ENCODE data around the gene CDC37. TPM values are rescaled to one million over a fixed set of nuclear protein-coding genes. Genes with fewer than 3 reads are reported as not detected.
"Not testable (repeated sequence)": the region's sequence is repeated elsewhere in the genome, so short reads cannot be mapped to it uniquely, and the experiment has no call there.

The CDC37 gene
- total RNA-seq, 2 experiments from 2014 or later, result 242 to 248 TPM

DNA sequence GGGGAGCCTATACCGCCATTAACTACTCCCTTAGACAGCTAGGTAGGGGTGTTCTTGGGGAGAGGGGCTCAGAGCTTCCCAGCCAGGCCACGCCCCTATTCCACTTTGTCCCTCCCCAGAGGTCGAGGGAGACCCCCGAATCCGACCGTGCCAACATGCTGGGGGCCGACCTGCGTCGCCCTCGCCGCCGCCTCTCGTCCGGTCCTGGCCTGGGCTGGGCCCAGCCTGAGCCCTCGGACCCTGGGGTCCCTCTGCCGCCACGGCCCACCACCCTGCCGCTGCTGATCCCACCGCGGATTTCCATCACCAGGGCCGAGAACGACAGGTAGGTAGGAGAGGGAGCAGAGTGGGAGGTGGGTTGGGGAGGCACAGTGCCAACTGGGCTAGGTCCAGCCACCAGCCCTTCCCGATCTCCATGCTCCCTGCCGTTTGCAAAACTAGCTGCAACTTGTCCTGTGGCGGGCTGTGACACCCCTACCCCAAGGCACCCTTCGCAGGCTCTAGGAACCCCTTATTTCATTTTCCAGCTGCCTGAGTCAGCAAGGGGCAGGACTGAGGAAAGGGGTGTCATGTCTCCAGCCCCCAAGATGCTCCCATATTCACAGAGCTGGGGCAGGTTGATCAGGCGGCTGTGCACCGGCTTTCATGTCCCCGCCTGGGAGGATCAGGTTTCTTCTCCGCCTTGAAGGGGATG is 14.3 kb upstream of the CDC37 start:
- no peaks in the 10 kb centered on the region for H3K9me3 Mint-ChIP-seq
- peak overlapping the region; percentile 18 for H3K27ac Mint-ChIP-seq
- peaks cover 15% of the 10 kb centered on the region for H3K27me3 Mint-ChIP-seq
- DNase-seq (no peak), ATAC-seq (ENCODE audit: low read depth) (no peak)
- peak overlapping the region; percentile 83 for H3K4me3 Mint-ChIP-seq
- peaks cover 49% of the 10 kb centered on the region for H3K4me1 Mint-ChIP-seq
- H3K36me3 Mint-ChIP-seq, result peaks cover 5% of the 10 kb centered on the region
- POLR2A ChIA-PET, result interaction anchor here (1.0 to 7.0 kb wide), 4 partner anchors 9 to 130 kb away, joined by 3 to 199 read pairs (median 14); partner anchors contain the start of gene CDC37

DNA sequence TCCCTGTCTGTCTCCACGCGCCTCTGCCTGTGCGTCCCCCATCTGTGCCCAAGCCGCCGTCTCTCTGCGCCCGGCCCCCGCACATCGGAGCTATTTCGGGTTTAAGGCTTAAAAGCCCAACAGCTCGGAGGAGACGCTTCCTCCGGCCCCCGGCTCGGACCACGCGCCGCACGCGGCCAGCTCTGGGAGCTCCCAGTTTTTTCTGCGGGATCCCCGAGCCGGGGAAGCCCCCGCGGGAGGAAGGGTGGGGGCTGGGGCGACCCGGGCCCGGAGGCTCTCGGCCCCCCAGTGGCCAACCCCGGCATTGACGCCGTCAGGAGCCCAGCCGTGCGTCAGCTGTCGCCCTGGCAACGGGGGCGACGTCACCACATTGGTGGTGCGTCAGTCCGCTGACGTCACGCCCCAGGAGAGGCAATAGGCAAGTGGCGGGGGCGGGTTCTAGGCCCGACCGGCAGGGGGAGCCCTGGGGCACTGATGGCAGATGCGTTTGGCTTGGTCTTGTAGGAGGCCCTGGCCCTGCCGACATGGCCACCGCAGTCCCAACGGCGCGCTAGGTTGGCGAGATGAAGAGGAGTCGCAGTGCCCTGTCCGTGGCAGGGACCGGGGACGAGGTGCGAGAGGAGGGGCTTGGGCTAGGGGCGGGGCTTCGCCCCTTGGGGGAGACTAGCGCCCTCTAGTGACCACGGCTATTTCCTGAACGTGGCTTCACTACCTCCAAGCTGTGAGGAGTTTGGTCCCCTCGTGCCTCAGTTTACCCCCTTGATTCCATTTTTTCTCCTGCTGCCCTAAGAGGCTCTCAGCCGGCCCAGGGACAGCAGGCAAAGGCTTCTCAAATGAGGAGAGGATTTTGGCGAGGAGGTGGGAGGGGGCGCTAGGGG is 13.3 kb upstream of the CDC37 start:
- Mint-ChIP-seq H3K9me3 (no peaks in the 10 kb centered on the region), H3K36me3 (peaks cover 2% of the 10 kb centered on the region), H3K4me1 (peaks cover 48% of the 10 kb centered on the region), H3K27me3 (peaks cover 15% of the 10 kb centered on the region), H3K4me3 (peak overlapping the region; percentile 79), H3K27ac (peak overlapping the region; percentile 93)
- POLR2A ChIA-PET, result interaction anchor here (0.6 to 7.0 kb wide), 4 partner anchors 10 to 202 kb away, joined by 3 to 199 read pairs (median 10); partner anchors contain the start of gene CDC37
- ATAC-seq (ENCODE audit: low read depth) (peak; percentile 28), DNase-seq (peak; percentile 99)

GRCh38 chr19:10416083-10416379 is 12.7 kb upstream of the CDC37 start:
- H3K4me1 Mint-ChIP-seq, result peaks cover 48% of the 10 kb centered on the region
- peaks cover 1% of the 10 kb centered on the region for H3K36me3 Mint-ChIP-seq

GRCh38 chr19:10412257-10412977 is 9.1 kb upstream of the CDC37 start:
- peak; percentile 48 for ATAC-seq (ENCODE audit: low read depth)
- H3K9me3 Mint-ChIP-seq, result no peaks in the 10 kb centered on the region
- H3K27me3 Mint-ChIP-seq, result peaks cover 4% of the 10 kb centered on the region
- peaks cover 4% of the 10 kb centered on the region for H3K36me3 Mint-ChIP-seq
- H3K27ac Mint-ChIP-seq, result peak overlapping the region; percentile 91
- H3K4me1 Mint-ChIP-seq, result peaks cover 59% of the 10 kb centered on the region
- DNase-seq, result no peak
- POLR2A ChIA-PET, result interaction anchor here (0.5 to 3.1 kb wide), 12 partner anchors 8 to 157 kb away, joined by 3 to 20 read pairs (median 6); partner anchors contain the start of genes CDC37, CDKN2D, PDE4A and TYK2
- H3K4me3 Mint-ChIP-seq, result peak overlapping the region; percentile 66

More at GRCh38 chr19:10416083-10416379, 12.7 kb upstream of the CDC37 start:
- H3K27me3 Mint-ChIP-seq, result peaks cover 15% of the 10 kb centered on the region
- POLR2A ChIA-PET, result interaction anchor here (0.6 to 7.0 kb wide), 5 partner anchors 9 to 201 kb away, joined by 3 to 199 read pairs (median 3); partner anchors contain the start of genes CDC37 and TYK2
- DNase-seq, result no peak
- H3K4me3 Mint-ChIP-seq, result peak overlapping the region; percentile 79
- no peak for ATAC-seq (ENCODE audit: low read depth)
- no peaks in the 10 kb centered on the region for H3K9me3 Mint-ChIP-seq
- peak overlapping the region; percentile 93 for H3K27ac Mint-ChIP-seq

- not testable (repeated sequence) for H3K4me3 Mint-ChIP-seq; DNase-seq; H3K36me3 Mint-ChIP-seq; H3K9me3 Mint-ChIP-seq; H3K27me3 Mint-ChIP-seq; ATAC-seq (ENCODE audit: low read depth)
- POLR2A ChIA-PET, result interaction anchor here (1.8 to 8.7 kb wide), 3 partner anchors 10 to 31 kb away, joined by 6 to 133 read pairs (median 16); partner anchors contain the start of genes PDE4A and TYK2
- H3K27ac Mint-ChIP-seq, result peak overlapping the region; percentile 91
- peaks cover 59% of the 10 kb centered on the region for H3K4me1 Mint-ChIP-seq
Observed at GRCh38 chr19:10411224-10411623, 7.9 kb upstream of the CDC37 start.

DNA sequence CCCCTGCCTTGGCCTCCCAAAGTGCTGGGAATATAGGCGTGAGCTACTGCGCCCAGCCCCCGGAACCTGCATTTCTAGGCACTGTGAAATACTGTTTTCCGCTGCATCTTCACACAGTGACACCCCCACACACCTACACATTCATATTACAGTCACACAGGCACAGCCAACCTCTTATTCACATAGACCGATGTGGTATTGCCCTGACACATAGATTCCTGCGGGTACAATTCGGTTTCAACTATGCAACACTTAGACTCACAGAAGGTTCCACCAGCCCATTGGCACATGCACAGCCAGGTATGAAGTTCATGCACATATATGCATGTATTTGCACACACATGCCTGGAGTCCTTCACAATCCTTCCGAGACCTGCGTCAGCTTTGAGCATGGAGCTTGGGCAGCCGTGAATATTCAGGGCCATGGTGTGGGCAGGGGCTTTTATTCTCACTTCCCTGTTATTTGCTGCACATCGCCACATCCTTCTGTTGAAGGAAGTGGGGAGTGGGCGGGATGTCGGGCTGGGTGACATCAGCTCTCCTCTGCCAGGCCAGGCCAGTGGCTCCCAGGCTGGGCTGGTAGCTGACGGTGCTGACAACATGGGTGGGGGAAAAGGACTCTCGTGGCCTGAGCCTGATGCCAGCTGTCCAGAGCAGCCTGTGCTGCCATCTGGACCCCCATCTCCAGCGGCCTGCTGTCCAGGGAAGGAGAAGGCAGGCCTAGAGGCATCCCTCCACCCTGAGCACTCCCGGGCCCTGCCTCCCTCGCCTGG is 5.4 kb upstream of the CDC37 start:
- POLR2A ChIA-PET, result interaction anchor here (0.7 to 8.7 kb wide), 5 partner anchors 10 to 145 kb away, joined by 3 to 199 read pairs (median 9); partner anchors contain the start of genes ICAM1, KEAP1 and PDE4A
- Mint-ChIP-seq H3K27me3 (no peaks in the 10 kb centered on the region), H3K9me3 (no peaks in the 10 kb centered on the region), H3K27ac (peak overlapping the region; percentile 96), H3K36me3 (peaks cover 2% of the 10 kb centered on the region), H3K4me1 (peaks cover 66% of the 10 kb centered on the region), H3K4me3 (peak overlapping the region; percentile 79)
- DNase-seq (peak; percentile 73), ATAC-seq (ENCODE audit: low read depth) (peak; percentile 53)

DNA sequence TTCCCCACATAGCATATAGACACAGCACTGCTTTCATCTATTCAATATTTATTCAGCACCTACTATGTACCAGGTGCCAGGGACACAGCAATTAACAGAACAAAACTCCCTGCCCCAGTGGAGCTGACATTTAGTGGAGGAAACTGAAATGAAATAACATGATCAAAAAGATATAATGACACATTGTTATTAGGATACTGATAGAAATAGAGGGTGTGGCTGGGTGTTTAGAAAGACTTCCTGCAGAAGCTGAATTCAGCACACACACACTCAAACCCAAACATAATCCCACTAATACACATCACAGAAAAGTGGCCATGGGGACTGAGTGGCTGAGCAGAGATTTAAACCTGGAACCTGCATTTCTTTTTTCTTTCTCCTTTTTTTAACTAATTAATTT is 3.8 kb upstream of the CDC37 start:
- ATAC-seq (ENCODE audit: low read depth) (no peak), DNase-seq (no peak)
- Mint-ChIP-seq H3K4me3 (peak overlapping the region; percentile 88), H3K9me3 (no peaks in the 10 kb centered on the region), H3K4me1 (peaks cover 63% of the 10 kb centered on the region), H3K27ac (peak overlapping the region; percentile 95), H3K36me3 (peaks cover 5% of the 10 kb centered on the region), H3K27me3 (no peaks in the 10 kb centered on the region)
- POLR2A ChIA-PET, result interaction anchor here (0.9 to 8.7 kb wide), 5 partner anchors 12 to 159 kb away, joined by 3 to 199 read pairs (median 7); partner anchors contain the start of genes KEAP1 and PDE4A

GRCh38 chr19:10406191-10406590 is 2.8 kb upstream of the CDC37 start:
- peaks cover 7% of the 10 kb centered on the region for H3K36me3 Mint-ChIP-seq
- no peak for ATAC-seq (ENCODE audit: low read depth)
- POLR2A ChIA-PET, result interaction anchor here (0.5 to 8.7 kb wide), 13 partner anchors 9 to 284 kb away, joined by 3 to 199 read pairs (median 4); partner anchors contain the start of genes KRI1, PDE4A and TYK2
- no peak for DNase-seq
- no peaks in the 10 kb centered on the region for H3K27me3 Mint-ChIP-seq
- peak overlapping the region; percentile 95 for H3K27ac Mint-ChIP-seq
- no peaks in the 10 kb centered on the region for H3K9me3 Mint-ChIP-seq
- H3K4me3 Mint-ChIP-seq, result peak overlapping the region; percentile 88
- H3K4me1 Mint-ChIP-seq, result peaks cover 63% of the 10 kb centered on the region

DNA sequence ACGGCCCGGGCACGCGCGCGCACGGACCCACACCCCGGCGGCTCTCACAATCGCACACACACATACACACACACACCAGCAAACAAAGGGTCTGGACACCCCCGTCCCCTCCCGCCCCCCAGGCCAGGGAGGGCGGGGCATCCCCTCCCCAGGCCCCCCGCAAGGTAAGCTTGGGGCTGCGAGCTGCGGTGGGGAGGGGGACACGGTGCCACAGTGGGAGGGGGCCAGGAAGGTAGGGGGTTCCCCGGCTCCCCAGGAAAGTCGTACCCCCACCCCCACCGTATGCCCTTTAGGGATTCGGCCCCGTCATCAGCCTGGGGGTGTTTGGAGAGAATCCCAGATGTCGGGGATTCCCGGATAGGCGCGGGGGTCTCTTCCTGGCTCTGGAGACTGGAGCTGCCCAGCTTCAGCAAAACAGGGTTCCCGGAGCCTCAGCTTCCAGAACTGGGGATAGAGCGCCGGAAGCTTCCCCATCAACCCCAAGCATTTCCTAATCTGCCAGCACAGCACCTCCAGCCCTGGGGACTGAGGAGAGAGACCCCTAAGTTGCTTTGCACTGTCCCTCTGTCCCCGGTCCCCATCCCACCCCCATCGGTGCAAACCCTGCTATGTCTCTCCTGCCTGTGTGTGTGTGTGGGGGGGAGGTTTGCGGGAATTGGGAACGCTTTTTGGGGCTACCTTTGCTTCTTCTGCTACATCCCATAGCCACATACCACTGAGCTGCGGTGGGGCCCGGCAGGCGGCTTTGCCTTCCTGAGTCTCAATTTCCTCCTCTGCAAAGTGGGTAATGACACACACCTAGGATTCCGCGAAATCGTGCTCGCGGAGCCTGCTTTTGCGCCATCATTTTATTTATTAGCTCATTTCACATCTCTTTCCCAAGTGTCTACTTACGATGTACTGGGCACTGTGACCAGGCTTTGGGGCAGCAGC is 1.8 kb upstream of the CDC37 start:
- DNase-seq (peak; percentile 75), ATAC-seq (ENCODE audit: low read depth) (no peak)
- peaks cover 10% of the 10 kb centered on the region for H3K36me3 Mint-ChIP-seq
- H3K9me3 Mint-ChIP-seq, result no peaks in the 10 kb centered on the region
- H3K27me3 Mint-ChIP-seq, result no peaks in the 10 kb centered on the region
- peaks cover 63% of the 10 kb centered on the region for H3K4me1 Mint-ChIP-seq
- peak overlapping the region; percentile 88 for H3K4me3 Mint-ChIP-seq
- POLR2A ChIA-PET, result interaction anchor here (0.7 to 8.7 kb wide), 12 partner anchors 8 to 198 kb away, joined by 3 to 199 read pairs (median 4); partner anchors contain the start of genes KRI1, PDE4A and TYK2
- peak overlapping the region; percentile 95 for H3K27ac Mint-ChIP-seq

- Mint-ChIP-seq H3K27ac (peak overlapping the region; percentile 91), H3K4me1 (peaks cover 49% of the 10 kb centered on the region), H3K9me3 (no peaks in the 10 kb centered on the region), H3K4me3 (peak overlapping the region; percentile 88), H3K36me3 (peaks cover 9% of the 10 kb centered on the region), H3K27me3 (no peaks in the 10 kb centered on the region)
- POLR2A ChIA-PET, result interaction anchor here (0.5 to 1.8 kb wide), 4 partner anchors 10 to 186 kb away, joined by 3 to 10 read pairs (median 4); partner anchors contain the start of genes RAVER1 and TYK2
- ATAC-seq (ENCODE audit: low read depth) (no peak), DNase-seq (no peak)
Observed at GRCh38 chr19:10402441-10403038, 802 bp downstream of the CDC37 start.

- Mint-ChIP-seq H3K36me3 (peaks cover 9% of the 10 kb centered on the region), H3K4me3 (no peak overlapping the region), H3K4me1 (peaks cover 31% of the 10 kb centered on the region), H3K27ac (no peak overlapping the region), H3K9me3 (no peaks in the 10 kb centered on the region), H3K27me3 (no peaks in the 10 kb centered on the region)
- DNase-seq (no peak), ATAC-seq (ENCODE audit: low read depth) (no peak)
- POLR2A ChIA-PET, result interaction anchor here (0.6 to 1.2 kb wide), 2 partner anchors 129 to 285 kb away, joined by 3 to 4 read pairs; partner anchors contain the start of gene ICAM1
Observed at GRCh38 chr19:10399878-10400277, 3.5 kb downstream of the CDC37 start.
